Measurements from ENCODE around the gene CARD19. TPM values are rescaled to one million over a fixed set of nuclear protein-coding genes. Genes with fewer than 3 reads are reported as not detected.

CARD19 gene
- total RNA-seq, 1 experiment from 2014 or later, result 11.4 TPM

DNA sequence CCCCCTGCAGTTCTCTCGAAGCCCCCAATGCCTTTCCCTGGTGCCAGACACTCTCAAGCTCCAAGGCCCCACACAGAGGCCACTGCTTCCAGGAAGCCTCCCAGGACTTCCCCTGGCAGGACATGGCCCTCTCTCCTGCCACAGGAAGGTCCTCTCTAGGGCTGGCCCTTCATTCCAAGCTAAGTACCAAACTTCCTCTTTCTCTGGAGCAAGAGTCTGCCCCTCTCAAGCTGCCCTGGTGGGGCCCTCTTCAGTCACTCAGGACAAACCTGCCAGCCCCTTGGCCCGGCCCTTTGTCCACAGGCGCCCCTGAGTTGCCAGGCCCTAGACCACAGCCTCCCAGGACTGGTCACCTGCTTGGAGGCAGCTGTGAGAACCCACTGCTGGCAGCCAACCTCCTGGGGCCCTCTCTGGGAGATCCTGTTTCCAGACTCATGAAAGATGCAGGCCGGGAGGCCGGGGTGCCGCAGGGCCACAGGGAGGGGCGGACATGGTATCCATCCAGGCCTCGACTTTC lies 31.4 kb downstream of the CARD19 start:
- H3K4me1 Mint-ChIP-seq (ENCODE audit: low read depth, unreplicated experiment), result peaks cover under 1% of the 10 kb centered on the region
- intact Hi-C loops (cut with micrococcal nuclease; ENCODE audit: unreplicated experiment), result no loop called here

DNA sequence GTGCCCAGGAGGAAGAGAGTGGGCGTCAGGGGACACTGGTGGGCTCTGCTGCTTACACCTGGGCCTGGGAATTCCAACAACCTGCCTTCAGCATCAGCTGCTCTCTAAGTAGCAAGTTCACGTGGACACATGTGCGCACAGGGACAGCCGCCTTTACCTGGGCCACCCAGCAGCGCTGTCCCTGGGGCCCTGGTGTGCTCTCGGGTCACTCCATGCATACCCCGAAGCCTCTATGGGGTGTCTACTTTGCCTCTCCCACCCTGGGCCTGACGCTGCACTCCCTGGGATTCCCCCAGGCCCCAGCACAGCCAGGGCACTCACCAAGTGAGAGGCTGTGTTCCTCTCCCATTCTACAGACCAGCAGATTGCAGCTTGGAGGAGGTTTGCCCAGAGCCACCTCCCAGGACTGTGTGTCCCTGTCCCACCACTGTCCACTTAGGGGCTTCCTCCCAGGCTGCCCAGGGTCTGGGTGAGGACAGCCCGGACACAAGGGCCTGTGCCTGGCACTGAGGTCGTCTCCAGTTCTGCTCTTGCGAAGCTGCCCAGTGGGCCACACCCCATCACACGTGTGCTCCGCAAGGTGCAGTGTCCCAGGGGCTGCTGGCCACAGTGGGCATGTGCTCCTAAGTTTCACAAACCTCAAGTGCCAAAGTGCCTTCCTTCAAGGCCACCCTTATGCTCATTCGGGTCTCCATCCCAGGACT lies 32.1 kb downstream of the CARD19 start:
- peaks cover 6% of the 10 kb centered on the region for H3K4me1 Mint-ChIP-seq (ENCODE audit: low read depth, unreplicated experiment)
- TF ChIP-seq, protein P1, sequence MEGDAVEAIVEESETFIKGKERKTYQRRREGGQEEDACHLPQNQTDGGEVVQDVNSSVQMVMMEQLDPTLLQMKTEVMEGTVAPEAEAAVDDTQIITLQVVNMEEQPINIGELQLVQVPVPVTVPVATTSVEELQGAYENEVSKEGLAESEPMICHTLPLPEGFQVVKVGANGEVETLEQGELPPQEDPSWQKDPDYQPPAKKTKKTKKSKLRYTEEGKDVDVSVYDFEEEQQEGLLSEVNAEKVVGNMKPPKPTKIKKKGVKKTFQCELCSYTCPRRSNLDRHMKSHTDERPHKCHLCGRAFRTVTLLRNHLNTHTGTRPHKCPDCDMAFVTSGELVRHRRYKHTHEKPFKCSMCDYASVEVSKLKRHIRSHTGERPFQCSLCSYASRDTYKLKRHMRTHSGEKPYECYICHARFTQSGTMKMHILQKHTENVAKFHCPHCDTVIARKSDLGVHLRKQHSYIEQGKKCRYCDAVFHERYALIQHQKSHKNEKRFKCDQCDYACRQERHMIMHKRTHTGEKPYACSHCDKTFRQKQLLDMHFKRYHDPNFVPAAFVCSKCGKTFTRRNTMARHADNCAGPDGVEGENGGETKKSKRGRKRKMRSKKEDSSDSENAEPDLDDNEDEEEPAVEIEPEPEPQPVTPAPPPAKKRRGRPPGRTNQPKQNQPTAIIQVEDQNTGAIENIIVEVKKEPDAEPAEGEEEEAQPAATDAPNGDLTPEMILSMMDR (IDR thresholded peaks at IDR 0.05; ENCODE audit: insufficient read depth in 1 of 2, low read depth in 1 of 2, low read length in 1 of 2, severe bottlenecking in 1 of 2, unreplicated experiment in 1 of 2), result no peak
- DNase-seq, result no peak
- Histone ChIP-seq H3K4me3 (ENCODE audit: low read depth, low read length) (no peak overlapping the region), H3K36me3 (ENCODE audit: control insufficient read depth, insufficient read depth, low read length) (no peaks in the 10 kb centered on the region; the same call in 1 of the 2 replicates), H3K27me3 (replicated peaks; ENCODE audit: control insufficient read depth, insufficient read depth, low read length) (no peaks in the 10 kb centered on the region), H3K4me1 (peaks cover 6% of the 10 kb centered on the region; the same call in 1 of the 2 replicates), H3K9me3 (no peaks in the 10 kb centered on the region)
- CTCF ChIA-PET, result no interaction called here
- POLR2A ChIA-PET, result interaction anchor here (0.7 kb wide), 1 partner anchor 17 kb away, joined by 4 read pairs; no protein-coding TSS in a partner anchor
- no peak overlapping the region for H3K27ac Mint-ChIP-seq (ENCODE audit: unreplicated experiment)
- H3K9me3 Mint-ChIP-seq (ENCODE audit: unreplicated experiment), result no peaks in the 10 kb centered on the region
- no peaks in the 10 kb centered on the region for H3K27me3 Mint-ChIP-seq (ENCODE audit: insufficient read depth, unreplicated experiment)
- intact Hi-C loops (cut with micrococcal nuclease; ENCODE audit: unreplicated experiment), result no loop called here
- H3K36me3 Mint-ChIP-seq (ENCODE audit: insufficient read depth, unreplicated experiment), result peaks cover 13% of the 10 kb centered on the region
- H3K4me3 Mint-ChIP-seq (ENCODE audit: unreplicated experiment), result no peak overlapping the region
- BruUV-seq (replicated peaks), result no TSS peak

More for the DNA sequence above, 31.4 kb downstream of the CARD19 start:
- no peaks in the 10 kb centered on the region for H3K9me3 Mint-ChIP-seq (ENCODE audit: unreplicated experiment)
- H3K4me1 ChIP-seq, result no peaks in the 10 kb centered on the region
- no peaks in the 10 kb centered on the region; the same call in 1 of the 2 replicates for H3K36me3 ChIP-seq (ENCODE audit: control insufficient read depth, insufficient read depth, low read length)
- CTCF ChIA-PET, result no interaction called here
- no TSS peak for BruUV-seq (replicated peaks)
- no peaks in the 10 kb centered on the region for H3K27me3 Mint-ChIP-seq (ENCODE audit: insufficient read depth, unreplicated experiment)
- TF ChIP-seq, protein P1 (IDR thresholded peaks at IDR 0.05; ENCODE audit: insufficient read depth in 1 of 2, low read depth in 1 of 2, low read length in 1 of 2, severe bottlenecking in 1 of 2, unreplicated experiment in 1 of 2), result no peak
- no peak overlapping the region for H3K4me3 Mint-ChIP-seq (ENCODE audit: unreplicated experiment)
- DNase-seq, result no peak
- H3K9me3 ChIP-seq, result no peaks in the 10 kb centered on the region
- no peak overlapping the region for H3K4me3 ChIP-seq (ENCODE audit: low read depth, low read length)
- H3K27ac Mint-ChIP-seq (ENCODE audit: unreplicated experiment), result no peak overlapping the region
- POLR2A ChIA-PET, result interaction anchor here (0.7 kb wide), 1 partner anchor 17 kb away, joined by 4 read pairs; no protein-coding TSS in a partner anchor
- no peaks in the 10 kb centered on the region for H3K27me3 ChIP-seq (replicated peaks; ENCODE audit: control insufficient read depth, insufficient read depth, low read length)
- peaks cover 13% of the 10 kb centered on the region for H3K36me3 Mint-ChIP-seq (ENCODE audit: insufficient read depth, unreplicated experiment)

DNA sequence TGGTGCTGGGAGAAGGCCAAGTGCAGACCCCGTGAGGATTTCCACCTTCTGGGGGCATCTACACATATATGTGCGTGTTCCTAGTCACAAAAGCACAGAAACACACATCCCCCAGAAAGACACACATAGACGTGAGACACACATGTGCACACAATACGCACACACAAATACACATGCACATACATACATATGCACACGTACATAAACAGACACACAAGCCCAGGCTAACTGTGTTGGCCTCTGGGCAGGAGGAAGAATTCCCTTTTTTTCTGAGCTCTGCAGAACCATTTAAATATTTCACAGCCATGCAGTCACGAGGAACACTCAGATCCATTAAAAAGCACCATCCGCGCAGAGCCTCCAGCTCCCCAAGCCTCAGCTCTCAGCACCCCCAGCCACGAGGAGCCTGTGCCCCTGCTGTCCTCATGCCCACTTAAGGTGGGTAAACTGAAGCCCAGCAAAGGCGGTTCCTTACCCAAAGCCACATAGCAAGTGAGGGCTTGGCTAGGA lies 32.8 kb downstream of the CARD19 start:
- intact Hi-C loops (cut with micrococcal nuclease; ENCODE audit: unreplicated experiment), result no loop called here
- POLR2A ChIA-PET, result no interaction called here
- peaks cover 6% of the 10 kb centered on the region for H3K4me1 Mint-ChIP-seq (ENCODE audit: low read depth, unreplicated experiment)

More for the DNA sequence above, 32.8 kb downstream of the CARD19 start:
- CTCF ChIA-PET, result no interaction called here
- Mint-ChIP-seq H3K27ac (ENCODE audit: unreplicated experiment) (no peak overlapping the region), H3K27me3 (ENCODE audit: insufficient read depth, unreplicated experiment) (no peaks in the 10 kb centered on the region), H3K4me3 (ENCODE audit: unreplicated experiment) (no peak overlapping the region), H3K36me3 (ENCODE audit: insufficient read depth, unreplicated experiment) (peaks cover 17% of the 10 kb centered on the region), H3K9me3 (ENCODE audit: unreplicated experiment) (no peaks in the 10 kb centered on the region)
- Histone ChIP-seq H3K4me3 (ENCODE audit: low read depth, low read length) (no peak overlapping the region), H3K4me1 (peaks cover 6% of the 10 kb centered on the region; the same call in 1 of the 2 replicates), H3K9me3 (no peaks in the 10 kb centered on the region), H3K27me3 (replicated peaks; ENCODE audit: control insufficient read depth, insufficient read depth, low read length) (no peaks in the 10 kb centered on the region), H3K36me3 (ENCODE audit: control insufficient read depth, insufficient read depth, low read length) (no peaks in the 10 kb centered on the region; the same call in 1 of the 2 replicates)
- BruUV-seq (replicated peaks), result no TSS peak
- no peak for DNase-seq
- TF ChIP-seq, protein P1 (IDR thresholded peaks at IDR 0.05; ENCODE audit: insufficient read depth in 1 of 2, low read depth in 1 of 2, low read length in 1 of 2, severe bottlenecking in 1 of 2, unreplicated experiment in 1 of 2), result no peak
